Naive thymus-derived CD4-positive, alpha-beta T cell (primary cell): ENCODE measurements around the gene POMT1. TPM values are rescaled to one million over a fixed set of nuclear protein-coding genes. Genes with fewer than 3 reads are reported as not detected.

Source experiments
- ATAC-seq: fragments of 150-1000 bp; cut with Tn5 transposase; 2 replicates; pipeline ENCODE4 v1.10.0; 2021; ENCODE audit warnings: mild to moderate bottlenecking, moderate library complexity
- CTCF ChIA-PET: fragments of 350-600 bp; sonication (Branson Sonifier 250); formaldehyde crosslinking; loops from one replicate; lab custom pipeline; 2021; ENCODE audit warnings: antibody characterized with exemption; lab: Charles Lee
- POLR2A ChIA-PET: fragments of 350-600 bp; sonication (Branson Sonifier 250); formaldehyde crosslinking; loops from one replicate; lab custom pipeline; 2021; ENCODE audit warnings: antibody characterized with exemption, inconsistent platforms; lab: Charles Lee
- DNase-seq, 9 donors: peaks; one replicate each; pipeline versions ENCODE4 v3.0.0 to v3.0.0-alpha.2; 2020 to 2022; ENCODE audit warnings: mixed read lengths in 1 of 9
- H3K27ac ChIP-seq: one replicate; pipeline ENCODE4 v1.7.0; 2013; ENCODE audit warnings: mild to moderate bottlenecking, low read depth, low read length, moderate library complexity
- H3K27me3 ChIP-seq, 2 donors: one replicate each; pipeline ENCODE4 v1.7.0; 2013; ENCODE audit warnings: low read length in 2 of 2, mild to moderate bottlenecking in 2 of 2, moderate library complexity in 2 of 2; ENCODE audit not compliant: control insufficient read depth in 2 of 2, insufficient read depth in 2 of 2
- H3K36me3 ChIP-seq, 3 experiments: 1 replicate in 2 of 3; 2 replicates in 1 of 3; pipeline ENCODE4 v1.7.0; 2013; ENCODE audit warnings: low read length in 3 of 3, mild to moderate bottlenecking in 3 of 3, moderate library complexity in 1 of 3; ENCODE audit not compliant: insufficient read depth in 3 of 3, control insufficient read depth in 2 of 3
- H3K4me1 ChIP-seq, 2 donors: one replicate each; pipeline ENCODE4 v1.7.0; 2013; ENCODE audit warnings: low read length in 2 of 2, mild to moderate bottlenecking in 2 of 2, moderate library complexity in 1 of 2; ENCODE audit not compliant: control insufficient read depth in 2 of 2, insufficient read depth in 2 of 2
- H3K4me3 ChIP-seq: 2 replicates; pipeline ENCODE4 v1.7.0; 2013; ENCODE audit warnings: mild to moderate bottlenecking, low read length
- H3K9me3 ChIP-seq, 3 experiments: 1 replicate in 2 of 3; 2 replicates in 1 of 3; pipeline ENCODE4 v1.7.0; 2013; ENCODE audit warnings: low read length in 3 of 3; ENCODE audit not compliant: control insufficient read depth in 2 of 3
- H3K27ac Mint-ChIP-seq, 9 donors: one replicate each; pipeline ENCODE4 v1.8.0; 2020 to 2022; ENCODE audit warnings: mixed read lengths in 9 of 9, mild to moderate bottlenecking in 8 of 9, moderate library complexity in 5 of 9, inconsistent platforms in 2 of 9
- H3K27me3 Mint-ChIP-seq, 5 donors: one replicate each; pipeline ENCODE4 v1.8.0; 2021 to 2022; ENCODE audit warnings: mixed read lengths in 5 of 5, mild to moderate bottlenecking in 1 of 5
- H3K36me3 Mint-ChIP-seq, 5 donors: one replicate each; pipeline ENCODE4 v1.8.0; 2020 to 2022; ENCODE audit warnings: mixed read lengths in 5 of 5, mild to moderate bottlenecking in 3 of 5, inconsistent platforms in 1 of 5
- H3K4me1 Mint-ChIP-seq, 7 donors: one replicate each; pipeline ENCODE4 v1.8.0; 2020 to 2022; ENCODE audit warnings: mixed read lengths in 7 of 7, mild to moderate bottlenecking in 3 of 7, inconsistent platforms in 1 of 7
- H3K4me3 Mint-ChIP-seq, 10 donors: one replicate each; pipeline ENCODE4 v1.8.0; 2020 to 2022; ENCODE audit warnings: mild to moderate bottlenecking in 10 of 10, mixed read lengths in 10 of 10, moderate library complexity in 6 of 10, inconsistent platforms in 2 of 10
- H3K9me3 Mint-ChIP-seq, 11 donors: one replicate each; pipeline ENCODE4 v1.8.0; 2020 to 2022; ENCODE audit warnings: mixed read lengths in 11 of 11, mild to moderate bottlenecking in 4 of 11, inconsistent platforms in 1 of 11, moderate library complexity in 1 of 11
- intact Hi-C, 2 donors: fragments of 100-400 bp; cut with micrococcal nuclease; formaldehyde crosslinking; loops; one replicate each; pipeline ENCODE4 v1.15.1; 2023
- polyA plus RNA-seq, 2 donors: library from polyadenylated mRNA; unstranded; fragments of 300-500 nt; fragmentation: Illumina TruSeq; gene quantifications; one replicate each; pipeline ENCODE4 v1.2.3, GENCODE V29; 2021
- total RNA-seq, 6 experiments: library from RNA in 5 of 6; stranded (reverse) in 5 of 6; gene quantifications; 1 replicate in 5 of 6; 2 replicates in 1 of 6; pipeline ENCODE4 v1.2.3 and lab custom pipeline; 2021 to 2026

The POMT1 gene
- total and polyA plus RNA-seq, 7 experiments from 2014 or later = 13.3 to 55.8 (median 41.0) TPM

GRCh38 chr9:131565369-131565768, 62.7 kb downstream of the POMT1 start:
- CTCF ChIA-PET = no interaction called here

GRCh38 chr9:131566158-131566557, 63.4 kb downstream of the POMT1 start:
- Histone ChIP-seq H3K36me3 (no peaks in the 10 kb centered on the region), H3K27me3 (no peaks in the 10 kb centered on the region), H3K4me3 (no peak overlapping the region), H3K9me3 (no peaks in the 10 kb centered on the region), H3K27ac (no peak overlapping the region), H3K4me1 (no peaks in the 10 kb centered on the region)
- Mint-ChIP-seq H3K36me3 (peaks cover 0 to 33% (median 15%) of the 10 kb centered on the region in 5 donors), H3K27me3 (no peaks in the 10 kb centered on the region), H3K4me1 (peaks cover 0 to 6% (median 0%) of the 10 kb centered on the region in 7 donors), H3K9me3 (peaks cover 0 to 5% (median 0%) of the 10 kb centered on the region in 11 donors), H3K4me3 (no peak overlapping the region), H3K27ac (no peak overlapping the region)
- DNase-seq (no peak), ATAC-seq (no peak)
- CTCF ChIA-PET = interaction anchor here (0.6 kb wide), 1 partner anchor 138 kb away, joined by 3 read pairs; no protein-coding TSS in a partner anchor
- POLR2A ChIA-PET = no interaction called here
- intact Hi-C loops = no loop called here

More at GRCh38 chr9:131565369-131565768, 62.7 kb downstream of the POMT1 start:
- Histone ChIP-seq H3K27ac (no peak overlapping the region), H3K27me3 (no peaks in the 10 kb centered on the region), H3K9me3 (no peaks in the 10 kb centered on the region), H3K4me3 (no peak overlapping the region), H3K36me3 (no peaks in the 10 kb centered on the region), H3K4me1 (no peaks in the 10 kb centered on the region)
- ATAC-seq (no peak), DNase-seq (no peak)
- H3K27me3 Mint-ChIP-seq = no peaks in the 10 kb centered on the region
- peaks cover 0 to 36% (median 13%) of the 10 kb centered on the region in 5 donors for H3K36me3 Mint-ChIP-seq
- POLR2A ChIA-PET = no interaction called here
- no peak overlapping the region for H3K27ac Mint-ChIP-seq
- intact Hi-C loops = no loop called here
- peaks cover 0 to 6% (median 0%) of the 10 kb centered on the region in 7 donors for H3K4me1 Mint-ChIP-seq
- no peak overlapping the region for H3K4me3 Mint-ChIP-seq
- peaks cover 0 to 5% (median 0%) of the 10 kb centered on the region in 11 donors for H3K9me3 Mint-ChIP-seq

DNA sequence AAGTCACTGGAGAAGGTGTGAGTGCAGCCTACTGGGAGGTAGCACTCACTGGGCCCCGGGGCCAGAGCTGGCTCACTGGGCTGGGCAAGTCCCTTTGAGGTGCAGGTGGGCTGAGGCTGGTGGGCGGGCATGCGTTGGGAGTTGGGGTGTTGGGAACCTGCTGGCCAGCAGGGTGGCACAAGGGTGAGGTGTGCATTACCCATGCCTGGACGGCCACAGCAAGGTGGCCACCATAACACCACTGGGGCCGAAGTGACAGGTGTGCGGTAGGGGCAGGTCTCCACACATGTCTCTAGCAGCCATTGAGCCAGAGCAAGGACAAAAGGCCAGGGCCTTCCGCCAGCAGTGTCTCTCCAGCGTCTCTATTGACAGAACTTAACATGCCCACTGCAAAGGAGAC, 65.2 kb downstream of the POMT1 start:
- Mint-ChIP-seq H3K4me1 (peaks cover 0 to 6% (median 0%) of the 10 kb centered on the region in 7 donors), H3K27ac (peak overlapping the region in 1 of 9 donors; percentile 15), H3K27me3 (no peaks in the 10 kb centered on the region), H3K4me3 (no peak overlapping the region), H3K9me3 (peaks cover 0 to under 1% (median 0%) of the 10 kb centered on the region in 11 donors), H3K36me3 (peaks cover 0 to 33% (median 18%) of the 10 kb centered on the region in 5 donors)
- Histone ChIP-seq H3K4me1 (no peaks in the 10 kb centered on the region), H3K9me3 (no peaks in the 10 kb centered on the region), H3K27ac (no peak overlapping the region), H3K27me3 (no peaks in the 10 kb centered on the region), H3K4me3 (no peak overlapping the region), H3K36me3 (peaks cover 0 to 5% (median 0%) of the 10 kb centered on the region in 3 experiments)
- intact Hi-C loops = no loop called here
- CTCF ChIA-PET = no interaction called here
- no peak for DNase-seq
- POLR2A ChIA-PET = no interaction called here
- ATAC-seq = no peak

Other genes starting within 250 kb of the POMT1 start
- gene FAM78A, start 226.4 kb upstream of the POMT1 start, total RNA-seq = 100 to 1,000 TPM in 3 of 5 experiments, 10 to 100 TPM in 2; 64.6 to 114 (median 104) TPM
- 10 to 100 TPM; 10.5 to 24.8 TPM for gene FAM78A, start 226.4 kb upstream of the POMT1 start, polyA plus RNA-seq
- under 1 TPM in 4 of 5 experiments, not detected in 1; 0.12 to 0.24 (median 0.14) TPM for gene PLPP7, start 213.2 kb upstream of the POMT1 start, total RNA-seq
- gene PLPP7, start 213.2 kb upstream of the POMT1 start, polyA plus RNA-seq = under 1 TPM; 0.24 to 0.71 TPM
- gene PRRC2B, start 108.8 kb upstream of the POMT1 start, total RNA-seq = 100 to 1,000 TPM; 208 to 382 (median 272) TPM
- gene PRRC2B, start 108.8 kb upstream of the POMT1 start, polyA plus RNA-seq = 10 to 100 TPM; 29.8 to 62.4 TPM
- 10 to 100 TPM; 21.8 to 40.1 (median 29.3) TPM for gene UCK1, start 28.3 kb downstream of the POMT1 start, total RNA-seq
- gene UCK1, start 28.3 kb downstream of the POMT1 start, polyA plus RNA-seq = 10 to 100 TPM; 21.2 to 32.8 TPM
- gene PRRT1B, start 42.6 kb downstream of the POMT1 start, total RNA-seq = not detected
- not detected for gene PRRT1B, start 42.6 kb downstream of the POMT1 start, polyA plus RNA-seq
- gene RAPGEF1, start 237.2 kb downstream of the POMT1 start, total RNA-seq = 100 to 1,000 TPM in 2 of 5 experiments, 10 to 100 TPM in 3; 81.1 to 181 (median 85.8) TPM
- 1 to 10 TPM; 1.2 to 4.7 TPM for gene RAPGEF1, start 237.2 kb downstream of the POMT1 start, polyA plus RNA-seq